Effector CD4-positive, alpha-beta T cell (primary cell): ENCODE results near the gene GIGYF2.

Experiments used
- DNase-seq: peaks from one replicate; pipeline ENCODE4 v3.0.0-alpha.2; 2020

The GIGYF2 gene

GRCh38 chr2:232870766-232871371 is 173.7 kb downstream of the GIGYF2 start:
- no peak for DNase-seq

GRCh38 chr2:232871418-232871834 is 174.3 kb downstream of the GIGYF2 start:
- no peak for DNase-seq

GRCh38 chr2:232871835-232872736 is 175.0 kb downstream of the GIGYF2 start:
- no peak for DNase-seq

GRCh38 chr2:232872826-232873225 is 175.7 kb downstream of the GIGYF2 start:
- DNase-seq = no peak

- DNase-seq = no peak
Observed at GRCh38 chr2:232873292-232873908, 176.3 kb downstream of the GIGYF2 start.

- DNase-seq = no peak
Observed at GRCh38 chr2:232873909-232874641, 176.9 kb downstream of the GIGYF2 start.

GRCh38 chr2:232874677-232875223 is 177.6 kb downstream of the GIGYF2 start:
- no peak for DNase-seq

- no peak for DNase-seq
Observed at GRCh38 chr2:232875256-232876121, 178.4 kb downstream of the GIGYF2 start.

- DNase-seq = no peak
Observed at GRCh38 chr2:232876161-232876977, 179.2 kb downstream of the GIGYF2 start.

GRCh38 chr2:232876978-232877441 is 179.9 kb downstream of the GIGYF2 start:
- no peak for DNase-seq

GRCh38 chr2:232877940-232878511 is 180.9 kb downstream of the GIGYF2 start:
- no peak for DNase-seq

GRCh38 chr2:232878855-232879617 is 181.9 kb downstream of the GIGYF2 start:
- DNase-seq = no peak

GRCh38 chr2:232879618-232880494 is 182.7 kb downstream of the GIGYF2 start:
- no peak for DNase-seq

- DNase-seq = no peak
Observed at GRCh38 chr2:232880764-232881351, 183.7 kb downstream of the GIGYF2 start.

- DNase-seq = no peak
Observed at GRCh38 chr2:232882085-232882484, 185.0 kb downstream of the GIGYF2 start.

GRCh38 chr2:232882505-232883115 is 185.5 kb downstream of the GIGYF2 start:
- DNase-seq = no peak

- no peak for DNase-seq
Observed at GRCh38 chr2:232883116-232883721, 186.1 kb downstream of the GIGYF2 start.
